H1 (cell line): Measurements from ENCODE around the gene ORAI3. TPM values are rescaled to one million over a fixed set of nuclear protein-coding genes. Genes with fewer than 3 reads are reported as not detected.

Experiments used
- CTCF ChIA-PET: fragments of 300-600 bp; sonication (Branson Sonifier 250); formaldehyde crosslinking; loops from one replicate; lab custom pipeline; 2021; ENCODE audit not compliant: partially characterized antibody; lab: Charles Lee
- POLR2A ChIA-PET: fragments of 300-600 bp; sonication (Branson Sonifier 250); formaldehyde crosslinking; loops from one replicate; lab custom pipeline; 2021; ENCODE audit warnings: inconsistent platforms; ENCODE audit not compliant: partially characterized antibody; lab: Charles Lee
- DNase-seq, 2 experiments: peaks; one replicate each; pipeline versions ENCODE4 v3.0.0 to v3.0.0-alpha.2; 2010 to 2022; ENCODE audit warnings: low spot score in 2 of 2, low read depth in 1 of 2, mixed read lengths in 1 of 2
- FAIRE-seq: peaks from 2 replicates; lab custom pipeline; 2011; peaks lifted over from hg19 to GRCh38; lab: Jason Lieb, UNC
- H2AFZ ChIP-seq: 2 replicates; pipeline ENCODE4 v1.8.1; 2012; ENCODE audit warnings: low read length, inconsistent platforms
- H2AK5ac ChIP-seq: 2 replicates; pipeline ENCODE4 v1.6.1; 2013; ENCODE audit warnings: low read depth, low read length
- H2BK120ac ChIP-seq: replicated peaks from 2 replicates; pipeline ENCODE3; 2013; ENCODE audit warnings: low read depth, low read length, inconsistent platforms
- H2BK12ac ChIP-seq: 2 replicates; pipeline ENCODE4 v1.6.1; 2013; ENCODE audit warnings: low read depth, low read length
- H2BK15ac ChIP-seq: 2 replicates; pipeline ENCODE4 v1.6.1; 2013; ENCODE audit warnings: low read length
- H2BK20ac ChIP-seq: 2 replicates; pipeline ENCODE4 v1.6.1; 2013; ENCODE audit warnings: low read length
- H2BK5ac ChIP-seq: 2 replicates; pipeline ENCODE4 v1.6.1; 2013; ENCODE audit warnings: low read depth, low read length
- H3K14ac ChIP-seq: 2 replicates; pipeline ENCODE4 v1.6.1; 2013; ENCODE audit warnings: inconsistent platforms; ENCODE audit not compliant: insufficient read length
- H3K18ac ChIP-seq: 2 replicates; pipeline ENCODE4 v1.6.1; 2013; ENCODE audit warnings: low read length; ENCODE audit errors: extremely low read depth
- H3K23ac ChIP-seq: 2 replicates; pipeline ENCODE4 v1.6.1; 2013; ENCODE audit warnings: inconsistent platforms; ENCODE audit not compliant: insufficient read length
- H3K23me2 ChIP-seq: 2 replicates; pipeline ENCODE4 v1.6.1; 2013; ENCODE audit warnings: low read depth, low read length
- H3K27ac ChIP-seq: 2 replicates; pipeline ENCODE4 v1.6.1; 2011; ENCODE audit warnings: low read depth, low read length, inconsistent platforms
- H3K27me3 ChIP-seq, 4 experiments: replicated peaks in 1 of 4; 1 replicate in 1 of 4; 2 replicates in 3 of 4; pipeline versions ENCODE4 v1.6.1 to v1.8.1; 2011 to 2013; ENCODE audit warnings: low read length in 3 of 4, mild to moderate bottlenecking in 3 of 4, inconsistent platforms in 2 of 4, mixed read lengths in 2 of 4, moderate library complexity in 1 of 4; ENCODE audit not compliant: control insufficient read depth in 3 of 4, insufficient read depth in 3 of 4; ENCODE audit errors: extremely low read depth in 1 of 4
- H3K36me3 ChIP-seq, 4 experiments: 2 replicates each; pipeline versions ENCODE4 v1.6.1 to v1.8.1; 2011 to 2013; ENCODE audit warnings: mild to moderate bottlenecking in 4 of 4, low read length in 3 of 4, moderate library complexity in 2 of 4, control low read depth in 1 of 4, inconsistent platforms in 1 of 4; ENCODE audit not compliant: insufficient read depth in 4 of 4, control insufficient read depth in 2 of 4
- H3K4ac ChIP-seq: replicated peaks from 2 replicates; pipeline ENCODE3; 2013; ENCODE audit warnings: low read length, low read depth, mixed read lengths, inconsistent platforms; ENCODE audit not compliant: insufficient read length
- H3K4me1 ChIP-seq, 4 experiments: replicated peaks in 1 of 4; 1 replicate in 1 of 4; 2 replicates in 3 of 4; pipeline versions ENCODE4 v1.6.1 to v1.8.1; 2011 to 2013; ENCODE audit warnings: low read length in 3 of 4, inconsistent platforms in 2 of 4, mixed read lengths in 1 of 4; ENCODE audit not compliant: insufficient read depth in 4 of 4, control insufficient read depth in 3 of 4
- H3K4me2 ChIP-seq, 2 experiments: 2 replicates each; pipeline versions ENCODE4 v1.6.1 to v1.8.1; 2011 to 2013; ENCODE audit warnings: low read depth in 2 of 2, low read length in 2 of 2, control low read depth in 1 of 2, inconsistent platforms in 1 of 2, mild to moderate bottlenecking in 1 of 2; ENCODE audit not compliant: insufficient read depth in 1 of 2
- H3K4me3 ChIP-seq, 4 experiments: fragments of 200-600, 300-600 bp in 1 of 4; sonication (generic), shearing (Covaris generic), sonication (Bioruptor Twin) in 1 of 4; 2 replicates each; pipeline versions ENCODE4 v1.5.1 to v1.8.1; 2011 to 2016; ENCODE audit warnings: low read length in 4 of 4, low read depth in 3 of 4, control low read depth in 2 of 4, inconsistent platforms in 2 of 4, mild to moderate bottlenecking in 2 of 4, mixed read lengths in 1 of 4, moderate library complexity in 1 of 4; ENCODE audit not compliant: insufficient read depth in 2 of 4; ENCODE audit errors: extremely low read depth in 1 of 4
- H3K56ac ChIP-seq: replicated peaks from 2 replicates; pipeline ENCODE3; 2013; ENCODE audit warnings: low read depth, mild to moderate bottlenecking, mixed read lengths, low read length, inconsistent platforms; ENCODE audit not compliant: insufficient read length
- H3K79me1 ChIP-seq: 2 replicates; pipeline ENCODE4 v1.6.1; 2013; ENCODE audit warnings: low read depth, low read length, control low read depth
- H3K79me2 ChIP-seq, 2 experiments: 2 replicates each; pipeline versions ENCODE4 v1.6.1 to v1.8.1; 2012 to 2013; ENCODE audit warnings: low read length in 2 of 2, mild to moderate bottlenecking in 2 of 2, inconsistent platforms in 1 of 2; ENCODE audit not compliant: insufficient read depth in 2 of 2, control insufficient read depth in 1 of 2
- H3K9ac ChIP-seq, 4 experiments: replicated peaks in 1 of 4; 1 replicate in 1 of 4; 2 replicates in 3 of 4; pipeline versions ENCODE4 v1.6.1 to v1.8.1; 2011 to 2013; ENCODE audit warnings: low read depth in 3 of 4, low read length in 3 of 4, control low read depth in 2 of 4, mild to moderate bottlenecking in 2 of 4, moderate library complexity in 2 of 4, inconsistent platforms in 1 of 4; ENCODE audit errors: extremely low read depth in 1 of 4
- H3K9me3 ChIP-seq, 2 experiments: 2 replicates each; pipeline versions ENCODE4 v1.6.1 to v1.8.1; 2012 to 2013; ENCODE audit warnings: mild to moderate bottlenecking in 2 of 2, moderate library complexity in 2 of 2, control low read depth in 1 of 2, inconsistent platforms in 1 of 2, low read depth in 1 of 2, low read length in 1 of 2, mixed read lengths in 1 of 2; ENCODE audit not compliant: insufficient read depth in 2 of 2
- H4K20me1 ChIP-seq, 2 experiments: replicated peaks in 1 of 2; 2 replicates each; pipeline versions ENCODE3 to v1.8.1; 2011 to 2013; ENCODE audit warnings: inconsistent platforms in 2 of 2, low read length in 2 of 2, mild to moderate bottlenecking in 1 of 2; ENCODE audit not compliant: insufficient read depth in 2 of 2, control insufficient read depth in 1 of 2
- H4K5ac ChIP-seq: 2 replicates; pipeline ENCODE4 v1.6.1; 2013; ENCODE audit warnings: low read length, low read depth, mixed read lengths, inconsistent platforms; ENCODE audit not compliant: insufficient read length
- H4K8ac ChIP-seq: 2 replicates; pipeline ENCODE4 v1.8.0; 2013; ENCODE audit warnings: mild to moderate bottlenecking, moderate library complexity, low read length, inconsistent platforms; ENCODE audit not compliant: insufficient read depth; ENCODE audit errors: extremely low read depth
- H4K91ac ChIP-seq: replicated peaks from 2 replicates; pipeline ENCODE3; 2013; ENCODE audit warnings: low read length, mixed read lengths, inconsistent platforms; ENCODE audit not compliant: insufficient read length
- POU5F1 ChIP-seq: IDR thresholded peaks from 2 replicates; pipeline ENCODE4 v1.6.1; 2011; ENCODE audit warnings: low read depth, mild to moderate bottlenecking, low read length, moderate library complexity
- RAD21 ChIP-seq, 2 experiments: IDR thresholded peaks in 1 of 2; conservative IDR thresholded peaks in 1 of 2; 2 replicates each; pipeline ENCODE4 v1.6.1; 2011; ENCODE audit warnings: low read depth in 2 of 2, low read length in 2 of 2, improper control_type of control experiment in 1 of 2, inconsistent platforms in 1 of 2, mild to moderate bottlenecking in 1 of 2, moderate library complexity in 1 of 2
- SIX5 ChIP-seq: IDR thresholded peaks from 2 replicates; pipeline ENCODE4 v1.6.1; 2011; ENCODE audit warnings: mild to moderate bottlenecking, low read depth, low read length
- TEAD4 ChIP-seq: IDR thresholded peaks from 2 replicates; pipeline ENCODE4 v1.6.1; 2012; ENCODE audit warnings: low read depth, low read length, inconsistent platforms, mixed read lengths
- WGBS, 2 experiments: shearing (Covaris generic) in 1 of 2; methylation state at CpG; one replicate each; pipeline versions ENCODE4 v1.1.6 to v1.1.7; 2013 to 2015; ENCODE audit warnings: low lambda C conversion rate in 2 of 2, mixed read lengths in 2 of 2, inconsistent platforms in 1 of 2, low coverage in 1 of 2, missing lambda C conversion rate in 1 of 2; ENCODE audit not compliant: insufficient replicate concordance in 2 of 2, insufficient coverage in 1 of 2, insufficient read length in 1 of 2; ENCODE audit errors: extremely low coverage in 1 of 2, missing lambda C conversion rate in 1 of 2; 5-methylcytosine and 5-hydroxymethylcytosine counted together
- polyA plus RNA-seq, 7 experiments: library from polyadenylated mRNA; depleted of rRNA in 3 of 7; stranded (reverse) in 5 of 7; unstranded in 2 of 7; fragments of >200 nt in 5 of 7; fragments of 200-250 nt in 2 of 7; gene quantifications; 1 replicate in 5 of 7; 2 replicates in 1 of 7; 4 replicates in 1 of 7; pipeline versions ENCODE4 v1.2.1 to v1.2.3, GENCODE V29; 2011 to 2013; ENCODE audit warnings: missing spikeins in 2 of 7, mixed read lengths in 2 of 7
- total RNA-seq: library from RNA; stranded (reverse); fragmentation: NEBNext Ultra II Directional; extraction: Animal tissue kit (Norgen Biotek cat#: 25700); gene quantifications from 2 replicates; pipeline ENCODE4 v1.2.1, GENCODE V29; 2021

Gene ORAI3
- total and polyA plus RNA-seq, 2 of the 8 experiments (the other 6 are each of a cell fraction or from before 2014, with no cell fraction given): 8.7 to 24.5 TPM

GRCh38 chr16:30953111-30953510 lies 4.2 kb downstream of the ORAI3 start:
- Histone ChIP-seq H2AFZ (no peak overlapping the region), H2BK5ac (no peak overlapping the region), H3K79me1 (no peaks in the 10 kb centered on the region; the same call in 1 of the 2 replicates), H3K14ac (no peak overlapping the region), H2BK20ac (no peak overlapping the region), H3K56ac (no peak overlapping the region), H4K20me1 (peaks cover 0 to 8% of the 10 kb centered on the region in 2 experiments), H3K4ac (no peak overlapping the region), H2AK5ac (no peak overlapping the region), H3K9me3 (no peaks in the 10 kb centered on the region), H3K18ac (no peak overlapping the region), H2BK120ac (no peak overlapping the region), H3K27me3 (no peaks in the 10 kb centered on the region), H3K9ac (no peak overlapping the region), H3K23me2 (peaks cover 12% of the 10 kb centered on the region), H4K8ac (no peak overlapping the region), H3K4me3 (no peak overlapping the region), H2BK15ac (no peak overlapping the region), H2BK12ac (peak overlapping the region; percentile 52; the same call in 1 of the 2 replicates), H3K23ac (no peak overlapping the region), H4K91ac (no peak overlapping the region), H3K79me2 (no peaks in the 10 kb centered on the region), H3K27ac (no peak overlapping the region), H3K4me1 (peaks cover 0 to 17% (median 11%) of the 10 kb centered on the region in 4 experiments; a peak in 5 of 7 replicates), H3K4me2 (no peak overlapping the region), H4K5ac (no peak overlapping the region), H3K36me3 (no peaks in the 10 kb centered on the region)
- FAIRE-seq: no peak
- TF ChIP-seq POU5F1: no peak
- no peak for TF ChIP-seq SIX5
- TF ChIP-seq TEAD4: no peak
- TF ChIP-seq RAD21 (IDR thresholded peaks at IDR 0.05 in 1 of 2, conservative IDR thresholded peaks at IDR 0.05 in 1 of 2; ENCODE audit: low read depth in 2 of 2, low read length in 2 of 2): no peak
- ChIA-PET CTCF (interaction anchor here (0.8 to 4.1 kb wide), 28 partner anchors 8 to 915 kb away, joined by 3 to 39 read pairs (median 4); partner anchors contain the start of gene HSD3B7), POLR2A (interaction anchor here (0.6 to 3.3 kb wide), 18 partner anchors 10 to 948 kb away, joined by 3 to 26 read pairs (median 4); partner anchors contain the start of genes FBXL19, FUS, HSD3B7 and PRSS8)
- 75% methylated on average over 9 of the region's 9 CpGs; no CpG with 5 or more reads in 1 of the 2 experiments for WGBS, 2 experiments
- DNase-seq: no peak
